Transverse colon (tissue), 4 donors: ENCODE measurements around the gene STIM1.

ENCODE experiments used
- CTCF ChIP-seq, 5 experiments: fragments of 200-600 bp in 3 of 5; fragments of 450-650 bp in 2 of 5; sonication (generic) in 3 of 5; IDR thresholded peaks; 1 replicate in 2 of 5; 2 replicates in 3 of 5; pipeline ENCODE4 v1.5.1; 2016 to 2017; ENCODE audit warnings: antibody characterized with exemption in 5 of 5, inconsistent platforms in 3 of 5, mild to moderate bottlenecking in 2 of 5, moderate library complexity in 1 of 5
- POLR2A ChIP-seq: fragments of 450-650 bp; IDR thresholded peaks from one replicate; pipeline ENCODE4 v1.6.1; 2016; ENCODE audit warnings: antibody characterized with exemption, mild to moderate bottlenecking, moderate library complexity
- POLR2AphosphoS5 ChIP-seq, 3 donors: sonication (generic); formaldehyde crosslinking; IDR thresholded peaks; one replicate each; pipeline ENCODE4 v1.6.1; 2016; ENCODE audit warnings: antibody characterized with exemption in 3 of 3

- TF ChIP-seq CTCF (IDR thresholded peaks at IDR 0.05) (no peak), POLR2A (no peak), POLR2AphosphoS5 (IDR thresholded peaks at IDR 0.05) (peak in 1 of 3 donors; percentile 46)
These were observed 170.5 kb downstream of the STIM1 start for GRCh38 chr11:4025967-4026324.
